A673 (cell line): Measurements from ENCODE around the gene DCAF7.

Experiments used
- EZH2 ChIP-seq: fragments of 200-600 bp; sonication (generic); IDR thresholded peaks from 2 replicates; pipeline ENCODE4 v1.6.1; 2017; ENCODE audit warnings: borderline replicate concordance, low read depth, mild to moderate bottlenecking, mixed read lengths, antibody characterized with exemption, low read length; ENCODE audit not compliant: poor library complexity, severe bottlenecking
- TF ChIP-seq, protein P1 (sequence below): fragments of 300-800, 200-600 bp; sonication (generic); conservative IDR thresholded peaks from 2 replicates; pipeline ENCODE4 v1.5.1; 2017; ENCODE audit warnings: low read depth, mild to moderate bottlenecking, antibody characterized with exemption, low read length, moderate library complexity, mixed read lengths

DNA sequence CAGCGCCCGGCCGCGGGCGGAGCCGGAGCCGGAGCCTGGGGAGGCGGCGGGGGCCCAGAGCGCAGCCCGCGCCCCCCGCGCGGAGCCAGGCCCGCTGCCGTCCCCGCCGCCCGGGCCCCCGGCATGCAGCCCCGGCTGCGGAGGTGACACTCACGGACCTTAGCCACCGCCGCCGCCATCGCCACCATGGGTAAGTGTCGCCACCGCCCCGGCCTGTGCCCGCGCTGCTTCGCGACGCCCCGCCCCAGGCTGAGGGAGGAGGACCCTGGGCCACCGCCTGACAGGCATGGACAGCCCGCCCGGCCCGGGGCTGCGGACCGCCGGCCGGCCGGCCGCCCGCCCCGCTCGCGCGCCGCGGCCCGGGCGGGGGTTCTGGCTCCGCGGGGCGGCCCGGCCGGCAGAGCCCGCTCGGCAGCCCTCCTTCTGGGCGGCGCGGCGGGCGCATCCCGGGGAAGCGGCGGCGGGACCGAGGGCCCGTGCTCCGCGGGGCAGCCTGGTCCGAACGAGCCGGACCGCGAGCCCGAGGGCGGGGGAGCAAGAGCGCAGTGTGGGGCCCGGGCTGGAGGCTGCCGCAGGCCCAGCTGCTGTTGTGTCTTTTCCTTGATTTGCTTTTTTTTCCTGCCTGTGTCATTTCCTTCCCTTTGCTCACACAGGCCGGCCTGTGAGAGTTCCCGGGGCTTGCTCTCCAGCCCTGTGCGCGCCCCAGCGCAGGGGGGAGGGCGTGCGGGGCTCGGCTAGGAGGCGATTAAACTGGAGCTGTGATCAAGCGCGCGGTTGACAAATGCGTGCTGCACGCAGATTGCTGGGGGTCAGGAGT is 72.5 kb downstream of the DCAF7 start:
- no peak for TF ChIP-seq EZH2
- TF ChIP-seq, protein P1, sequence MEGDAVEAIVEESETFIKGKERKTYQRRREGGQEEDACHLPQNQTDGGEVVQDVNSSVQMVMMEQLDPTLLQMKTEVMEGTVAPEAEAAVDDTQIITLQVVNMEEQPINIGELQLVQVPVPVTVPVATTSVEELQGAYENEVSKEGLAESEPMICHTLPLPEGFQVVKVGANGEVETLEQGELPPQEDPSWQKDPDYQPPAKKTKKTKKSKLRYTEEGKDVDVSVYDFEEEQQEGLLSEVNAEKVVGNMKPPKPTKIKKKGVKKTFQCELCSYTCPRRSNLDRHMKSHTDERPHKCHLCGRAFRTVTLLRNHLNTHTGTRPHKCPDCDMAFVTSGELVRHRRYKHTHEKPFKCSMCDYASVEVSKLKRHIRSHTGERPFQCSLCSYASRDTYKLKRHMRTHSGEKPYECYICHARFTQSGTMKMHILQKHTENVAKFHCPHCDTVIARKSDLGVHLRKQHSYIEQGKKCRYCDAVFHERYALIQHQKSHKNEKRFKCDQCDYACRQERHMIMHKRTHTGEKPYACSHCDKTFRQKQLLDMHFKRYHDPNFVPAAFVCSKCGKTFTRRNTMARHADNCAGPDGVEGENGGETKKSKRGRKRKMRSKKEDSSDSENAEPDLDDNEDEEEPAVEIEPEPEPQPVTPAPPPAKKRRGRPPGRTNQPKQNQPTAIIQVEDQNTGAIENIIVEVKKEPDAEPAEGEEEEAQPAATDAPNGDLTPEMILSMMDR, result no peak
